IMR-90 (cell line): ENCODE measurements around the gene CDH13. TPM values are rescaled to one million over a fixed set of nuclear protein-coding genes. Genes with fewer than 3 reads are reported as not detected.

ENCODE experiments used
- ATAC-seq: fragments of 200-7000 bp; cut with Tn5 transposase; 2 replicates; pipeline ENCODE4 v1.9.1; 2020; ENCODE audit warnings: low read depth, mild to moderate bottlenecking, moderate library complexity
- BruUV-seq: library from RNA; stranded (reverse); fragments of 400-500 nt; replicated peaks from 2 replicates; lab custom pipeline; 2021; lab: Mats Ljungman, UMichigan
- CTCF ChIA-PET: fragments of 300-600 bp; formaldehyde crosslinking; extraction: SDS; loops from one replicate; lab custom pipeline; 2021; ENCODE audit warnings: antibody characterized with exemption; lab: Yijun Ruan, JAX
- POLR2A ChIA-PET: fragments of 300-600 bp; sonication (Branson Sonifier 250); formaldehyde crosslinking; loops from one replicate; lab custom pipeline; 2022; ENCODE audit warnings: antibody characterized with exemption; ENCODE audit not compliant: unreplicated experiment; lab: Charles Lee
- DNase-seq: peaks from one replicate; pipeline ENCODE4 v3.0.0; 2013
- H2AFZ ChIP-seq: replicated peaks from 2 replicates; pipeline ENCODE3; 2013; ENCODE audit warnings: low read length, mild to moderate bottlenecking; ENCODE audit not compliant: poor library complexity
- H2AK5ac ChIP-seq: 2 replicates; pipeline ENCODE4 v1.6.1; 2013; ENCODE audit warnings: low read depth, low read length, inconsistent platforms
- H2AK9ac ChIP-seq: replicated peaks from 2 replicates; pipeline ENCODE3; 2013; ENCODE audit warnings: mild to moderate bottlenecking, low read depth, low read length, moderate library complexity; ENCODE audit not compliant: poor library complexity
- H2BK120ac ChIP-seq: 2 replicates; pipeline ENCODE4 v1.6.1; 2013; ENCODE audit warnings: low read depth, low read length, inconsistent platforms
- H2BK15ac ChIP-seq: 3 replicates; pipeline ENCODE4 v1.6.1; 2013; ENCODE audit warnings: low read depth, low read length, inconsistent platforms
- H2BK20ac ChIP-seq: 2 replicates; pipeline ENCODE4 v1.6.1; 2013; ENCODE audit warnings: low read depth, mild to moderate bottlenecking, inconsistent platforms, low read length, moderate library complexity
- H2BK5ac ChIP-seq: 2 replicates; pipeline ENCODE4 v1.6.1; 2013; ENCODE audit warnings: mild to moderate bottlenecking, low read depth, low read length, inconsistent platforms; ENCODE audit not compliant: poor library complexity, severe bottlenecking
- H3K14ac ChIP-seq: replicated peaks from 2 replicates; pipeline ENCODE4 v1.6.1; 2013; ENCODE audit warnings: low read depth, low read length, inconsistent platforms
- H3K18ac ChIP-seq: 2 replicates; pipeline ENCODE4 v1.6.1; 2013; ENCODE audit warnings: low read depth, low read length, control low read depth
- H3K23ac ChIP-seq: 2 replicates; pipeline ENCODE4 v1.6.1; 2013; ENCODE audit warnings: low read depth, low read length, inconsistent platforms
- H3K27ac ChIP-seq: 2 replicates; pipeline ENCODE4 v1.5.1; 2013; ENCODE audit warnings: mild to moderate bottlenecking, control low read depth, low read length; ENCODE audit not compliant: insufficient read depth
- H3K27me3 ChIP-seq: 2 replicates; pipeline ENCODE4 v1.6.1; 2013; ENCODE audit warnings: low read length; ENCODE audit not compliant: control insufficient read depth, insufficient read depth
- H3K36me3 ChIP-seq: 2 replicates; pipeline ENCODE4 v1.6.1; 2013; ENCODE audit warnings: low read length, mixed read lengths; ENCODE audit not compliant: control insufficient read depth, insufficient read depth
- H3K4ac ChIP-seq: 2 replicates; pipeline ENCODE4 v1.6.1; 2013; ENCODE audit warnings: low read depth, low read length, inconsistent platforms
- H3K4me1 ChIP-seq: 2 replicates; pipeline ENCODE4 v1.6.1; 2013; ENCODE audit warnings: low read length, mixed read lengths; ENCODE audit not compliant: control insufficient read depth, insufficient read depth
- H3K4me2 ChIP-seq: 2 replicates; pipeline ENCODE4 v1.6.1; 2013; ENCODE audit warnings: low read depth, mild to moderate bottlenecking, control low read depth, low read length, moderate library complexity
- H3K4me3 ChIP-seq: 2 replicates; pipeline ENCODE4 v1.5.1; 2013; ENCODE audit warnings: low read depth, mild to moderate bottlenecking, control low read depth, low read length, moderate library complexity; ENCODE audit not compliant: insufficient read depth
- H3K56ac ChIP-seq: 2 replicates; pipeline ENCODE4 v1.6.1; 2013; ENCODE audit warnings: low read length, inconsistent platforms; ENCODE audit not compliant: insufficient read depth; ENCODE audit errors: extremely low read depth
- H3K79me1 ChIP-seq, 2 experiments: 2 replicates each; pipeline ENCODE4 v1.6.1; 2013; ENCODE audit warnings: low read length in 2 of 2, inconsistent platforms in 1 of 2, low read depth in 1 of 2
- H3K9ac ChIP-seq: 2 replicates; pipeline ENCODE4 v1.6.1; 2013; ENCODE audit warnings: low read depth, low read length, control low read depth
- H3K9me1 ChIP-seq: 2 replicates; pipeline ENCODE4 v1.6.1; 2013; ENCODE audit warnings: low read length, inconsistent platforms; ENCODE audit not compliant: insufficient read depth
- H3K9me3 ChIP-seq: 2 replicates; pipeline ENCODE4 v1.6.1; 2013; ENCODE audit warnings: low read length; ENCODE audit not compliant: control insufficient read depth, insufficient read depth
- H4K20me1 ChIP-seq: 2 replicates; pipeline ENCODE4 v1.6.1; 2013; ENCODE audit warnings: low read length, inconsistent platforms; ENCODE audit not compliant: insufficient read depth
- H4K5ac ChIP-seq: 2 replicates; pipeline ENCODE4 v1.6.1; 2013; ENCODE audit warnings: mild to moderate bottlenecking, low read depth, low read length, control low read depth
- H4K8ac ChIP-seq, 2 experiments: 2 replicates each; pipeline ENCODE4 v1.6.1; 2013; ENCODE audit warnings: low read depth in 2 of 2, low read length in 2 of 2, control low read depth in 1 of 2, inconsistent platforms in 1 of 2
- H4K91ac ChIP-seq: 2 replicates; pipeline ENCODE4 v1.6.1; 2013; ENCODE audit warnings: low read depth, low read length, inconsistent platforms; ENCODE audit not compliant: insufficient read depth
- MAZ ChIP-seq: IDR thresholded peaks from 2 replicates; pipeline ENCODE4 v1.6.1; 2012; ENCODE audit warnings: low read depth, mild to moderate bottlenecking, low read length, improper control_type of control experiment, moderate library complexity, borderline replicate concordance
- USF2 ChIP-seq: fragments of 150-350 bp; IDR thresholded peaks from 2 replicates; pipeline ENCODE4 v1.6.1; 2017; ENCODE audit warnings: mild to moderate bottlenecking, antibody characterized with exemption, low read length, low read depth
- WGBS, 2 experiments: methylation state at CpG; one replicate each; pipeline versions ENCODE4 v1.1.5 to v1.1.7; 2013; ENCODE audit warnings: missing lambda C conversion rate in 2 of 2; ENCODE audit not compliant: insufficient read length in 1 of 2; ENCODE audit errors: extremely low coverage in 2 of 2; 5-methylcytosine and 5-hydroxymethylcytosine counted together
- dilution Hi-C: fragments of 300-500 bp; cut with HindIII; formaldehyde crosslinking; loops from one replicate; pipeline ENCODE4 v1.14.3; 2018; ENCODE audit warnings: low sequenced_read_pairs; ENCODE audit not compliant: unreplicated experiment
- in situ Hi-C: fragments of 300-500 bp; cut with MboI; formaldehyde crosslinking; loops from 3 replicates; pipeline ENCODE4 v1.14.3; 2019; ENCODE audit warnings: low sequenced_read_pairs, inconsistent platforms, mixed read lengths
- intact Hi-C: fragments of 100-400 bp; cut with micrococcal nuclease; formaldehyde crosslinking; loops from 2 replicates; pipeline ENCODE4 v1.10.0; 2022
- polyA plus RNA-seq, 3 experiments: library from polyadenylated mRNA; depleted of rRNA; stranded (reverse); fragments of >200 nt; gene quantifications; 2 replicates each; pipeline ENCODE4 v1.2.3, GENCODE V29; 2012; ENCODE audit warnings: low replicate concordance in 1 of 3
- total RNA-seq: library from RNA; depleted of rRNA; stranded (reverse); fragments of >200 nt; gene quantifications from 2 replicates; pipeline ENCODE4 v1.2.3, GENCODE V29; 2012

CDH13 gene
- total and polyA plus RNA-seq, 2 of the 4 experiments (the other 2 are of a cell fraction) = 61.6 to 74.7 TPM

GRCh38 chr16:83004868-83005652, 378.3 kb downstream of the CDH13 start:
- Histone ChIP-seq H3K4me2 (peak overlapping the region; percentile 49; the same call in 1 of the 2 replicates), H3K9ac (no peak overlapping the region), H4K8ac (peak overlapping the region in 1 of 2 experiments; percentile 39; a peak in 1 of 4 replicates), H3K36me3 (no peaks in the 10 kb centered on the region), H4K5ac (peak overlapping the region; percentile 12), H4K91ac (no peak overlapping the region), H3K23ac (no peak overlapping the region), H3K9me1 (peaks cover 13% of the 10 kb centered on the region), H2AK9ac (no peak overlapping the region), H3K56ac (no peak overlapping the region), H3K9me3 (no peaks in the 10 kb centered on the region), H2BK20ac (peak overlapping the region; percentile 32; the same call in 1 of the 2 replicates), H2BK120ac (peak overlapping the region; percentile 30; the same call in 1 of the 2 replicates), H2AK5ac (peak overlapping the region; percentile 76; the same call in 1 of the 2 replicates), H3K27me3 (no peaks in the 10 kb centered on the region), H3K4me3 (no peak overlapping the region), H3K79me1 (peaks cover 0 to 21% of the 10 kb centered on the region in 2 experiments; a peak in 2 of 4 replicates), H2BK15ac (0 out of 3 replicates have a peak overlapping the region, but pooled peaks have one; percentile 62), H3K27ac (no peak overlapping the region), H2AFZ (no peak overlapping the region), H3K14ac (0 out of 2 replicates have a peak overlapping the region, but pooled peaks have one; percentile 4), H3K18ac (peak overlapping the region; percentile 46), H3K4ac (peak overlapping the region; percentile 11; the same call in 1 of the 2 replicates), H2BK5ac (no peak overlapping the region), H3K4me1 (peaks cover 21% of the 10 kb centered on the region), H4K20me1 (no peaks in the 10 kb centered on the region; the same call in 1 of the 2 replicates)
- CTCF ChIA-PET = interaction anchor here (0.6 kb wide), 1 partner anchor 334 kb away, joined by 3 read pairs; no protein-coding TSS in a partner anchor
- no peak for DNase-seq
- POLR2A ChIA-PET = interaction anchor here (0.7 kb wide), 1 partner anchor 13 kb away, joined by 3 read pairs; no protein-coding TSS in a partner anchor
- WGBS, 2 experiments = no CpG with 5 or more reads among the region's 4 CpGs
- no peak for ATAC-seq
- TF ChIP-seq MAZ (no peak), USF2 (peak; percentile 25; the same call in 1 of the 2 replicates)
- no TSS peak for BruUV-seq
- dilution Hi-C loops = no loop called here
- in situ Hi-C loops = no loop called here
- intact Hi-C loops = no loop called here
